Activated naive CD8-positive, alpha-beta T cell (primary cell): ENCODE data around the gene VCY1B.
"Not testable (repeated sequence)": the region's sequence is repeated elsewhere in the genome, so short reads cannot be mapped to it uniquely, and the experiment has no call there.

Experiments
- H3K27ac Mint-ChIP-seq: one replicate; pipeline ENCODE4 v1.8.0; 2021; ENCODE audit warnings: mixed read lengths
- H3K27me3 Mint-ChIP-seq: one replicate; pipeline ENCODE4 v1.8.0; 2021; ENCODE audit warnings: mixed read lengths
- H3K36me3 Mint-ChIP-seq: one replicate; pipeline ENCODE4 v1.8.0; 2021; ENCODE audit warnings: mixed read lengths
- H3K4me1 Mint-ChIP-seq: one replicate; pipeline ENCODE4 v1.8.0; 2021; ENCODE audit warnings: low read depth, mixed read lengths
- H3K4me3 Mint-ChIP-seq: one replicate; pipeline ENCODE4 v1.8.0; 2021; ENCODE audit warnings: mild to moderate bottlenecking, mixed read lengths
- H3K9me3 Mint-ChIP-seq: one replicate; pipeline ENCODE4 v1.8.0; 2021; ENCODE audit warnings: low read depth, mixed read lengths

The VCY1B gene

GRCh38 chrY:14055927-14056326 is at the start of gene VCY1B:
Gene VCY1B (plus strand): TSS chrY:14056227. CDS start chrY:14056290, 63 bp downstream.
- not testable (repeated sequence) for H3K36me3 Mint-ChIP-seq, H3K27ac Mint-ChIP-seq, H3K4me1 Mint-ChIP-seq, H3K4me3 Mint-ChIP-seq, H3K9me3 Mint-ChIP-seq, H3K27me3 Mint-ChIP-seq

GRCh38 chrY:14011916-14012315 is 44.1 kb upstream of the VCY1B start:
- not testable (repeated sequence) for H3K36me3 Mint-ChIP-seq, H3K4me3 Mint-ChIP-seq, H3K9me3 Mint-ChIP-seq, H3K4me1 Mint-ChIP-seq, H3K27ac Mint-ChIP-seq, H3K27me3 Mint-ChIP-seq

- H3K4me3 Mint-ChIP-seq, H3K4me1 Mint-ChIP-seq: not testable (repeated sequence)
Measured at GRCh38 chrY:14030395-14030794, 25.6 kb upstream of the VCY1B start.

GRCh38 chrY:14085877-14086276 is 29.9 kb downstream of the VCY1B start:
- H3K27ac Mint-ChIP-seq: no peak overlapping the region
- no peaks in the 10 kb centered on the region for H3K36me3 Mint-ChIP-seq
- no peaks in the 10 kb centered on the region for H3K4me1 Mint-ChIP-seq
- no peak overlapping the region for H3K4me3 Mint-ChIP-seq
- no peaks in the 10 kb centered on the region for H3K9me3 Mint-ChIP-seq
- H3K27me3 Mint-ChIP-seq: no peaks in the 10 kb centered on the region

More at GRCh38 chrY:14030395-14030794, 25.6 kb upstream of the VCY1B start:
- not testable (repeated sequence) for H3K27me3 Mint-ChIP-seq, H3K9me3 Mint-ChIP-seq, H3K36me3 Mint-ChIP-seq, H3K27ac Mint-ChIP-seq
